ENCODE results near the gene CAMTA1. TPM values are rescaled to one million over a fixed set of nuclear protein-coding genes. Genes with fewer than 3 reads are reported as not detected.
A peak's percentile ranks its signal among the peaks of the same experiment; 100 is the strongest.
"Not testable (repeated sequence)": the region's sequence is repeated elsewhere in the genome, so short reads cannot be mapped to it uniquely, and the experiment has no call there.

CAMTA1 gene
- total RNA-seq, 3 donors from 2014 or later = 73.4 to 114 (median 82.6) TPM

- no peak for ATAC-seq
- intact Hi-C loops (cut with DNase I, micrococcal nuclease) = no loop called here
- H3K36me3 ChIP-seq (ENCODE audit: low read depth) = no peaks in the 10 kb centered on the region
- TF ChIP-seq CTCF (IDR thresholded peaks at IDR 0.05) = no peak
- H3K4me3 ChIP-seq = no peak overlapping the region
- no peak for DNase-seq
- no peaks in the 10 kb centered on the region for H3K4me1 ChIP-seq (ENCODE audit: low read depth)
- H3K9me3 ChIP-seq = no peaks in the 10 kb centered on the region
Observed at GRCh38 chr1:6842301-6842700, 57.0 kb downstream of the CAMTA1 start.

GRCh38 chr1:6845786-6846185 lies 60.5 kb downstream of the CAMTA1 start:
- not testable (repeated sequence) for DNase-seq; H3K36me3 ChIP-seq (ENCODE audit: low read depth); H3K4me1 ChIP-seq (ENCODE audit: low read depth); H3K4me3 ChIP-seq; ATAC-seq; H3K9me3 ChIP-seq
- intact Hi-C loops (cut with DNase I, micrococcal nuclease) = loop anchor here in 1 of 2 donors (5.0 kb wide), 1 partner anchor 47 kb away; no protein-coding TSS in a partner anchor

- H3K36me3 ChIP-seq (ENCODE audit: low read depth) = no peaks in the 10 kb centered on the region
- no peak for TF ChIP-seq CTCF (IDR thresholded peaks at IDR 0.05)
- no peak overlapping the region for H3K4me3 ChIP-seq
- ATAC-seq (no peak), DNase-seq (no peak)
- no peaks in the 10 kb centered on the region for H3K9me3 ChIP-seq
- no peaks in the 10 kb centered on the region for H3K4me1 ChIP-seq (ENCODE audit: low read depth)
- intact Hi-C loops (cut with DNase I, micrococcal nuclease) = loop anchor here in 1 of 2 donors (5.0 kb wide), 1 partner anchor 43 kb away; no protein-coding TSS in a partner anchor
Observed at GRCh38 chr1:6848816-6849215, 63.6 kb downstream of the CAMTA1 start.

GRCh38 chr1:6850537-6850936 lies 65.3 kb downstream of the CAMTA1 start:
- intact Hi-C loops (cut with DNase I, micrococcal nuclease) = no loop called here
- no peak for TF ChIP-seq CTCF (IDR thresholded peaks at IDR 0.05)
- no peak overlapping the region for H3K4me3 ChIP-seq
- DNase-seq = no peak
- no peaks in the 10 kb centered on the region for H3K36me3 ChIP-seq (ENCODE audit: low read depth)
- H3K4me1 ChIP-seq (ENCODE audit: low read depth) = no peaks in the 10 kb centered on the region
- H3K9me3 ChIP-seq = no peaks in the 10 kb centered on the region
- ATAC-seq = no peak

- peak; percentile 26 for ATAC-seq
Observed at GRCh38 chr1:6852136-6852890, 67.1 kb downstream of the CAMTA1 start.

More at GRCh38 chr1:6852136-6852890, 67.1 kb downstream of the CAMTA1 start:
- no peak for TF ChIP-seq CTCF (IDR thresholded peaks at IDR 0.05)
- intact Hi-C loops (cut with DNase I, micrococcal nuclease) = no loop called here
- DNase-seq = no peak
- H3K4me1 ChIP-seq (ENCODE audit: low read depth) = no peaks in the 10 kb centered on the region
- H3K9me3 ChIP-seq = no peaks in the 10 kb centered on the region
- no peaks in the 10 kb centered on the region for H3K36me3 ChIP-seq (ENCODE audit: low read depth)
- no peak overlapping the region for H3K4me3 ChIP-seq

All from mucosa of descending colon (tissue), 3 donors.